NCI-H345 treated with DMSO at 0.1 percent for 48 hours (cell line): ENCODE results near the gene PTCD1.

Source experiments
- DNase-seq: peaks from one replicate; lab custom pipeline; 2025; ENCODE audit not compliant: unreplicated experiment; lab: John Stamatoyannopoulos, UW

The PTCD1 gene

DNA sequence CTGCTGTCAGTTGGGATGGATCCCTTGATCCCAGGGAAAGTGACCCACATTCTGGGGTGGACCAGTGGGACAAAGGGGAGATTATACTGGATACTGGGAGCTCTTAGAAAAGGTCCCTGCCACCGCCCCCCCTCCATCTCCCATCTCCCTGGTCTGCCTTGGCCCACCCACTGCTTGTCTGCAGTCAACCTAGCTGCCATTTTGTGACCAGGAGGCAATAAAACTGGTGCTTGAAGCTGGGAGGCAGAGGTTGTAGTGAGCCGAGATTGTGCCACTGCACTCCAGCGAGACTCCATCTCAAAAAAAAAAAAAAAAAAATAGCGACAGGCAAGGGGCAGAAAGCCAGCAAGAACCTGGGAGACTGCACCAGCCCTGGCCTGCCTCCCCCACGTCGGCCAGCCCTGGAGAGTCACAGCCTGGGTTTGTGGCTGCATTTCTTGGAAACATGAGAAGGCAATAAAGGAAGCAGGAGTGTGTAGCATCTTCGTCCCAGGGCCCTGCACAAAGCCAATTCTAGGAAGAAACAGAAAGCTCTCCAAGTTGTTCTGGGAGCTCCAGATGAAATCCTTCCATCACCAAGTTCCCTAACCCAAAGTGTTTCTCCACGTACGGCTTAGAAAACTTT lies 68.7 kb downstream of the PTCD1 start:
- DNase-seq = no peak

DNA sequence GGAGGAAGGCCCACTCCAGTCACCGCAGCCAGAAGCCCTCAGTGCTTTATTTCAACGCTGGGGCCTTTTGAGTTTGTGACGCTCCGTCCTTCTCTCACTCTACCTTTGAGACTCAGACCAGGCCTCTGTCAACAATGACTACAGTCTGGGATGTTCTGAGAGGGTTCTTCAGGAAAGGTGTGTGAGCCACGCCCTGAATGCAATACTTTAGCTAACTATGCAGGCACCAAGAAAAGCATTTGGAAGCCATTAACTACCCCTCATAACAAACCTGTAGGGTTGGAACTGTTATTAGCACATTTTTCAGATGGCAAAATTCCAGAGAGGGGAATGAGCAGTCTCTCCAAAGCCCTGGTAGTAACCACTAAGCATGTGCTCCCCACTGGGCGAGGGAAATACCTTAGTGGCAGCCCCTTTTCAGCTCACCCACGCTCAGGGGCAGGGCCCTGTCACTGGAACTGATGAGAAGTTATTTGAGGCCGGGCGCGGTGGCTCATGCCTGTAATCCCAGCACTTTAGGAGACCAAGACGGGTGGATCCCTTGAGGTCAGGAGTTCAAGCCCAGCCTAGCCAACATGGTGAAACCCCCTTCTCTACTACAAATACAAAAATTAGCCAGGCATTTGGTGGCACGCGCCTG lies 69.7 kb downstream of the PTCD1 start:
- DNase-seq = no peak
